Osteocyte (in vitro differentiated cells): ENCODE data around the gene TARBP2. TPM values are rescaled to one million over a fixed set of nuclear protein-coding genes. Genes with fewer than 3 reads are reported as not detected.

Experiments used
- DNase-seq: peaks from one replicate; pipeline ENCODE4 v3.0.0; 2021; ENCODE audit warnings: mixed read lengths; ENCODE audit not compliant: unreplicated experiment; ENCODE audit errors: extremely low spot score
- H3K27ac Mint-ChIP-seq: one replicate; pipeline ENCODE4 v1.8.0; 2021; ENCODE audit warnings: mild to moderate bottlenecking, mixed read lengths; ENCODE audit not compliant: unreplicated experiment
- H3K27me3 Mint-ChIP-seq: one replicate; pipeline ENCODE4 v1.8.0; 2021; ENCODE audit warnings: mixed read lengths; ENCODE audit not compliant: unreplicated experiment
- H3K36me3 Mint-ChIP-seq: one replicate; pipeline ENCODE4 v1.8.0; 2021; ENCODE audit warnings: mixed read lengths; ENCODE audit not compliant: unreplicated experiment
- H3K4me1 Mint-ChIP-seq: one replicate; pipeline ENCODE4 v1.8.0; 2021; ENCODE audit warnings: mixed read lengths; ENCODE audit not compliant: unreplicated experiment
- H3K4me3 Mint-ChIP-seq: one replicate; pipeline ENCODE4 v1.8.0; 2021; ENCODE audit warnings: mild to moderate bottlenecking, moderate library complexity, mixed read lengths; ENCODE audit not compliant: unreplicated experiment
- H3K9me3 Mint-ChIP-seq: one replicate; pipeline ENCODE4 v1.8.0; 2021; ENCODE audit warnings: mixed read lengths; ENCODE audit not compliant: unreplicated experiment
- CTCF ChIP-seq: fragments of 200-600 bp; sonication (generic); IDR thresholded peaks from 2 replicates; pipeline ENCODE4 v1.5.0; 2021; ENCODE audit warnings: antibody characterized with exemption, mild to moderate bottlenecking, moderate library complexity
- total RNA-seq: library from RNA; stranded (reverse); gene quantifications from 2 replicates; pipeline ENCODE4 v1.2.1, GENCODE V29; 2021

TARBP2 gene
- total RNA-seq, 1 donor from 2014 or later, result 33.9 TPM

DNA sequence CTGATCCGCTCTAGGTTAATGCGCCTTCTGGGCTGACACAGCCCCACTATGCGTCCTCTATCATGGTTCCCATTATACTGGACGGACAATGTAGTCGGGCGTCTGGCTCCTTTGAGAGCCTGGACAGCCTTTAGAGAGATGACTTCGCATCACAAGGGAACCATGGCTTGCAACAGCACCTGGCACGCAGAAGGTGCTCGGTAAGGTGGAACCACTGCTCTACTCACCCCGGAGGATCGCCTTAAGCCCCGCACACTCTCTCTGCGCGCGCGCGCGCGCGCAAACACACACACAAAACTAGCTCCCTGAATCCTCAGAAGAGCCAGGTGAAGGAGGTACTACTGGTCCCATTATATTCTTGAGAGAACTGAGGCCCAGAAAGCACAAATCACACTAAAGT is 8.9 kb upstream of the TARBP2 start:
- no peaks in the 10 kb centered on the region for H3K27me3 Mint-ChIP-seq
- no peaks in the 10 kb centered on the region for H3K36me3 Mint-ChIP-seq
- H3K4me3 Mint-ChIP-seq, result peak overlapping the region; percentile 87

GRCh38 chr12:53492830-53493609 is 8.1 kb upstream of the TARBP2 start:
- Mint-ChIP-seq H3K27me3 (no peaks in the 10 kb centered on the region), H3K9me3 (no peaks in the 10 kb centered on the region), H3K4me1 (peaks cover 37% of the 10 kb centered on the region), H3K4me3 (peak overlapping the region; percentile 87), H3K36me3 (no peaks in the 10 kb centered on the region), H3K27ac (peak overlapping the region; percentile 98)
- no peak for TF ChIP-seq CTCF
- peak; percentile 97 for DNase-seq

More for the DNA sequence above, 8.9 kb upstream of the TARBP2 start:
- H3K4me1 Mint-ChIP-seq, result peaks cover 35% of the 10 kb centered on the region
- H3K27ac Mint-ChIP-seq, result peak overlapping the region; percentile 98
- no peaks in the 10 kb centered on the region for H3K9me3 Mint-ChIP-seq
- DNase-seq, result no peak
- TF ChIP-seq CTCF, result no peak

GRCh38 chr12:53493610-53494391 is 7.3 kb upstream of the TARBP2 start:
- no peak for DNase-seq
- Mint-ChIP-seq H3K9me3 (no peaks in the 10 kb centered on the region), H3K4me3 (peak overlapping the region; percentile 87), H3K36me3 (no peaks in the 10 kb centered on the region), H3K4me1 (peaks cover 44% of the 10 kb centered on the region), H3K27ac (peak overlapping the region; percentile 98), H3K27me3 (no peaks in the 10 kb centered on the region)
- no peak for TF ChIP-seq CTCF

DNA sequence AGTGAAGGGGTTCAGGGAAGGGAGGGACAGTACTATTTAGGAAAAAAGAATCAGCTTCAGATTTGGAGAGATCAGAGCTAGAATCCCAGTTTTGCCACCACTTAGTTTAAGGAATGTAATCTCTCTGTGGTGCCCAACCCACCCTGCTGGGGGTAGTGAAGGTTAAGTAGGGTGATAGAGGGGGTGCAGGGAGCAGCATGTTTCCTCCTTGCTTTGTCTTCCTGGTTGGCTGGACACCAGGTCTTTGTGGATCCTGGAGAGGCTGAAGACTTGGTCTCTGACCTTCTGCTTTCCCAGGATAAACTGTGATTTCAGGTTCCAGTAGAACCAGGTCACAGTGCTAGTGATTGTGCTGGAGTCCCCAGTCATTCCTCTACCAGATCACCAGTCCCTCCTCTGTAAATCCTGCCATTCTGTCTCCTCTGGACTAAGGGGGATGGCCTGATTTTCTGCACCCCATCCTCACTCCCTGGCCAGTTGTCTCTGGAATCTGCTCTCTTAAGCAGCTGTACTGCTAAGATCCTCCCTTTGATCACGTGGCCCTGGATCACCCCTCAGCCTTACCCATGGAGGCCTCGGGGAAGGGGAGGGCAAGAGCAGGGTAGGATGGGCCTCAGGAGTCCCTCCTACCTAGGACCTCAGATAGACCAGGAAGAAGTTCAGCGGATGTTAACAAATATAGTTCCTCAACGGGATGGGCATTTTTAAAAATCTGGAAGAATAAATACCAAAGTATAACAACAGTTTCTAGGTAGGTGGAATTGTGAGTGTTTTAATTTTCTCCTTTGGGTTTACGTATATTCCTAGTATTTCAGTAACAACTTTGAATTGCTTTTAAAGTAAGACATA is 5.0 kb upstream of the TARBP2 start:
- H3K4me1 Mint-ChIP-seq, result peaks cover 54% of the 10 kb centered on the region
- no peaks in the 10 kb centered on the region for H3K36me3 Mint-ChIP-seq
- no peaks in the 10 kb centered on the region for H3K9me3 Mint-ChIP-seq
- TF ChIP-seq CTCF, result no peak
- DNase-seq, result no peak
- peak overlapping the region; percentile 70 for H3K27ac Mint-ChIP-seq
- peak overlapping the region; percentile 51 for H3K4me3 Mint-ChIP-seq
- H3K27me3 Mint-ChIP-seq, result no peaks in the 10 kb centered on the region
